Tibial nerve (tissue), 4 donors: ENCODE measurements around the gene SNCA.

Source experiments
- CTCF ChIP-seq, 5 experiments: fragments of 200-600 bp in 3 of 5; fragments of 450-650 bp in 2 of 5; sonication (generic) in 3 of 5; IDR thresholded peaks; one replicate each; pipeline ENCODE4 v1.5.1; 2016 to 2019; ENCODE audit warnings: antibody characterized with exemption in 5 of 5, mild to moderate bottlenecking in 3 of 5, moderate library complexity in 2 of 5
- EP300 ChIP-seq, 2 donors: sonication (generic); formaldehyde crosslinking; IDR thresholded peaks; one replicate each; pipeline ENCODE4 v1.6.1; 2017; ENCODE audit warnings: antibody characterized with exemption in 2 of 2, mild to moderate bottlenecking in 1 of 2
- POLR2A ChIP-seq, 2 donors: fragments of 450-650 bp; IDR thresholded peaks; one replicate each; pipeline ENCODE4 v1.6.1; 2017; ENCODE audit warnings: antibody characterized with exemption in 2 of 2, mild to moderate bottlenecking in 2 of 2, moderate library complexity in 2 of 2

GRCh38 chr4:89813197-89813596 lies 23.8 kb downstream of the SNCA start:
- TF ChIP-seq POLR2A (IDR thresholded peaks at IDR 0.05) (no peak), CTCF (IDR thresholded peaks at IDR 0.05) (no peak), EP300 (IDR thresholded peaks at IDR 0.05) (no peak)
